Inflammatory macrophage (primary cell): ENCODE data around the gene PCDHB2.
"Not testable (repeated sequence)": the region's sequence is repeated elsewhere in the genome, so short reads cannot be mapped to it uniquely, and the experiment has no call there.

Experiments
- DNase-seq, 2 donors: peaks; one replicate each; pipeline ENCODE4 v3.0.0-alpha.2; 2020 to 2022

PCDHB2 gene

GRCh38 chr5:141137346-141137745 lies 42.9 kb downstream of the PCDHB2 start:
- not testable (repeated sequence) for DNase-seq
